Lower lobe of right lung (tissue), 2 donors: ENCODE measurements around the gene STXBP5. TPM values are rescaled to one million over a fixed set of nuclear protein-coding genes. Genes with fewer than 3 reads are reported as not detected.

Source experiments
- ATAC-seq, 2 donors: fragments of 200-7000 bp; cut with Tn5 transposase; one replicate each; pipeline ENCODE4 v1.9.1; 2020 to 2022; ENCODE audit warnings: mild to moderate bottlenecking in 2 of 2, moderate library complexity in 2 of 2
- DNase-seq: peaks from one replicate; pipeline ENCODE4 v3.0.0-alpha.2; 2020
- H3K27ac ChIP-seq: fragments of 200-600 bp; one replicate; pipeline ENCODE4 v1.8.0; 2022
- H3K27me3 ChIP-seq: fragments of 200-600 bp; one replicate; pipeline ENCODE4 v1.8.0; 2022; ENCODE audit warnings: low read depth
- H3K36me3 ChIP-seq: fragments of 200-600 bp; one replicate; pipeline ENCODE4 v1.8.0; 2022; ENCODE audit warnings: mild to moderate bottlenecking
- H3K4me1 ChIP-seq: fragments of 200-600 bp; one replicate; pipeline ENCODE4 v1.8.0; 2022
- H3K4me3 ChIP-seq: fragments of 200-600 bp; one replicate; pipeline ENCODE4 v1.8.0; 2022; ENCODE audit warnings: mild to moderate bottlenecking
- H3K9me3 ChIP-seq: fragments of 200-600 bp; one replicate; pipeline ENCODE4 v1.8.0; 2022
- intact Hi-C: fragments of 100-400 bp; cut with DNase I; formaldehyde crosslinking; loops from one replicate; pipeline ENCODE4 v1.11.0; 2022
- total RNA-seq: library from RNA; stranded (reverse); fragmentation: NEBNext Ultra II Directional; extraction: Animal tissue kit (Norgen Biotek cat#: 25700); gene quantifications from one replicate; pipeline ENCODE4 v1.2.1, GENCODE V29; 2021
- TF ChIP-seq, protein P1 (sequence below): fragments of 200-600 bp; IDR thresholded peaks from one replicate; pipeline ENCODE4 v1.8.0; 2022; ENCODE audit warnings: antibody characterized with exemption, mild to moderate bottlenecking
- donor health status: DM: no; HTN: yes; CAD: no; lungs with severe emphysema.

The STXBP5 gene
- total RNA-seq, 1 donor from 2014 or later, result 21.2 TPM

DNA sequence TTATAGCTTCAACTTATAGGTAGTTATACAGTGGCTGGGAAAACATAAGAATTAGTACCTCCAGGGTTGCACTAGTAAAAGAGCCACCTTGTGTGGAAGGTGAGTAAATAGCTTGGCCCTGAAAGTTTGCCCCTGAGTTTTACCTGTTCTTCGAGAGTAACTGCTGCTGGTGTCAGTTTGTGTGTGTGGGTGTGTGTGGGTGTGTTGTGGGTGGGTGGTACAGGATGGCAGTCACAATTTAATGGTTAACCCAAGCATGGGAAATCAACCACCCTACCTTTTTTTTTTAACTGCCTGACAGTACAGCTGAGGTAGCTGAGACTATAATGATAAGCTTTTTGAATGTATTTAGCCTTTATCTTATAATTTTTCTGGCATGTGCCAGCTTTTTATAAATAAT, 137.3 kb downstream of the STXBP5 start:
- no peak overlapping the region for H3K27ac ChIP-seq
- peaks cover 16% of the 10 kb centered on the region for H3K36me3 ChIP-seq
- no peaks in the 10 kb centered on the region for H3K4me1 ChIP-seq
- no peak overlapping the region for H3K4me3 ChIP-seq
- intact Hi-C loops, result no loop called here
- TF ChIP-seq, protein P1, sequence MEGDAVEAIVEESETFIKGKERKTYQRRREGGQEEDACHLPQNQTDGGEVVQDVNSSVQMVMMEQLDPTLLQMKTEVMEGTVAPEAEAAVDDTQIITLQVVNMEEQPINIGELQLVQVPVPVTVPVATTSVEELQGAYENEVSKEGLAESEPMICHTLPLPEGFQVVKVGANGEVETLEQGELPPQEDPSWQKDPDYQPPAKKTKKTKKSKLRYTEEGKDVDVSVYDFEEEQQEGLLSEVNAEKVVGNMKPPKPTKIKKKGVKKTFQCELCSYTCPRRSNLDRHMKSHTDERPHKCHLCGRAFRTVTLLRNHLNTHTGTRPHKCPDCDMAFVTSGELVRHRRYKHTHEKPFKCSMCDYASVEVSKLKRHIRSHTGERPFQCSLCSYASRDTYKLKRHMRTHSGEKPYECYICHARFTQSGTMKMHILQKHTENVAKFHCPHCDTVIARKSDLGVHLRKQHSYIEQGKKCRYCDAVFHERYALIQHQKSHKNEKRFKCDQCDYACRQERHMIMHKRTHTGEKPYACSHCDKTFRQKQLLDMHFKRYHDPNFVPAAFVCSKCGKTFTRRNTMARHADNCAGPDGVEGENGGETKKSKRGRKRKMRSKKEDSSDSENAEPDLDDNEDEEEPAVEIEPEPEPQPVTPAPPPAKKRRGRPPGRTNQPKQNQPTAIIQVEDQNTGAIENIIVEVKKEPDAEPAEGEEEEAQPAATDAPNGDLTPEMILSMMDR, result no peak
- DNase-seq (no peak), ATAC-seq (no peak)
- no peaks in the 10 kb centered on the region for H3K27me3 ChIP-seq
- H3K9me3 ChIP-seq, result no peaks in the 10 kb centered on the region

DNA sequence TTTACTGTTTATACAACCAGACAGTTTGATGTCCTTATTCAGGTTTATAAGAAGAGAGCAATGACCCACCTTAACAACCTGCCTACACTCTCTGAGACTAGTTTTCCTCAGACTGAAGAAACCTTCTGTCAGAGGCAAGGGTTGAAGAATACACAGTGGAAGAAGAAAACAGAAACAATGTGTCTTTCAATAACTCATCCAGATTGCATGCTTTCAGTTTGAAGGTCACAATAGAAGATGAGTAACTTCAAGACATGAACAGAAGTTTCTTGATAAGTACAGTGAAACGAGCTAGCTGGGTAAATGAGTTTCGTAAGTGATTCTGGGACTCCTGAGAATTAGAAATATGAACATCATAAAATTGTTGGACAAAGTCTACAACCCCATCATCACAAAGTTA, 141.7 kb downstream of the STXBP5 start:
- no peak for ATAC-seq

DNA sequence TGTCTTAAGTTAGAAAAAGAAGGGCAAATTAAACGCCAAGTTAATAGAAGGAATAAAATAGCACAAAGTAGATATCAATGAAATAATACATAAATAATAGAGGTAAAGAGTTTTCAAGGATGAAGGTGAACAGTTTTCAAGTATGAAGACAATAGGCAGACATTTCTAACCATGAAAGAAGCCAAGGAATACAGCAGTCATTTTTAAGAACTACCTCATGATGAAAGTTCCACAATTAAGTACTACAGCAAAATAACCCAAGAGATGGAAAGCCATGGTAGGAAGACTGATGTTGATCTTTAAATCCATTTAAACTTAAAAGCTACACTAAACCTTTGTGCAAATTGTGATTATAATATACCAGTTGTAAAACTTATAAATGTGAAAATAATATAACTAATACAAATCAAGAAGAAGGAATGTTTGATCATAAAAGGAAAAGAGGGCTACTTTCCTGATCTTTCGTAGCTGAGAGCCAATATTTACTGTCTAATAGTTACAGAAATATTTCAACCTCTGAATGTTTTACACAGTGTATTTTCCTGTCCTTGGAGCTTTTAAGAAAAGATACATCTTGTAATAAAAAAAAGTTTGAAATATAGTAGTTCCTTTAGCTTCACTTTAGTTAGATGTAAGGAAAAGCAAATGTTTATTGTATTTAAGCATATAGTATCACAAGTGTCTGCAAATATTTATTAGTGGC, 143.1 kb downstream of the STXBP5 start:
- no peak for DNase-seq
- Histone ChIP-seq H3K27ac (no peak overlapping the region), H3K27me3 (no peaks in the 10 kb centered on the region), H3K9me3 (no peaks in the 10 kb centered on the region), H3K4me3 (no peak overlapping the region), H3K36me3 (peaks cover 12% of the 10 kb centered on the region), H3K4me1 (no peaks in the 10 kb centered on the region)
- ATAC-seq, result no peak
- TF ChIP-seq, protein P1, result no peak
- intact Hi-C loops, result no loop called here

More for the DNA sequence above, 141.7 kb downstream of the STXBP5 start:
- Histone ChIP-seq H3K27ac (no peak overlapping the region), H3K36me3 (peaks cover 17% of the 10 kb centered on the region), H3K27me3 (no peaks in the 10 kb centered on the region), H3K4me3 (no peak overlapping the region), H3K4me1 (no peaks in the 10 kb centered on the region), H3K9me3 (no peaks in the 10 kb centered on the region)
- intact Hi-C loops, result no loop called here
- no peak for DNase-seq
- TF ChIP-seq, protein P1, result no peak

- Histone ChIP-seq H3K27me3 (no peaks in the 10 kb centered on the region), H3K9me3 (no peaks in the 10 kb centered on the region), H3K36me3 (peaks cover 12% of the 10 kb centered on the region), H3K27ac (no peak overlapping the region), H3K4me3 (no peak overlapping the region), H3K4me1 (no peaks in the 10 kb centered on the region)
- DNase-seq (no peak), ATAC-seq (no peak)
- intact Hi-C loops, result no loop called here
- TF ChIP-seq, protein P1, result no peak
Observed at GRCh38 chr6:147347882-147348575, 143.8 kb downstream of the STXBP5 start.

- DNase-seq (no peak), ATAC-seq (no peak)
- H3K4me3 ChIP-seq, result no peak overlapping the region
- no peaks in the 10 kb centered on the region for H3K9me3 ChIP-seq
- intact Hi-C loops, result no loop called here
- peaks cover 41% of the 10 kb centered on the region for H3K36me3 ChIP-seq
- TF ChIP-seq, protein P1, result no peak
- no peaks in the 10 kb centered on the region for H3K4me1 ChIP-seq
- no peaks in the 10 kb centered on the region for H3K27me3 ChIP-seq
- H3K27ac ChIP-seq, result no peak overlapping the region
Observed at GRCh38 chr6:147361311-147361981, 157.2 kb downstream of the STXBP5 start.
